Stimulated activated naive B cell treated with anti-CD40 and anti-IgM and Interleukin-4, amounts not matched to agents 10 μg/mL and 1 μg/mL and 100 μg/mL, for 72 hours (primary cell): Measurements from ENCODE around the gene TTLL6.
A peak's percentile ranks its signal among the peaks of the same experiment; 100 is the strongest.
"Not testable (repeated sequence)": the region's sequence is repeated elsewhere in the genome, so short reads cannot be mapped to it uniquely, and the experiment has no call there.

Source experiments
- ATAC-seq, 2 donors: fragments of 150-1000 bp; cut with Tn5 transposase; replicated peaks; 2 replicates each; pipeline ENCODE4 v1.10.0; 2021; ENCODE audit warnings: moderate library complexity in 1 of 2
- DNase-seq: peaks from one replicate; pipeline ENCODE4 v3.0.0; 2021
- H3K27ac Mint-ChIP-seq: one replicate; pipeline ENCODE4 v1.8.0; 2022; ENCODE audit warnings: mild to moderate bottlenecking, mixed read lengths
- H3K27me3 Mint-ChIP-seq, 2 donors: one replicate each; pipeline ENCODE4 v1.8.0; 2022; ENCODE audit warnings: mixed read lengths in 2 of 2
- H3K36me3 Mint-ChIP-seq, 2 donors: one replicate each; pipeline ENCODE4 v1.8.0; 2022; ENCODE audit warnings: mixed read lengths in 2 of 2, mild to moderate bottlenecking in 1 of 2
- H3K4me1 Mint-ChIP-seq, 2 donors: one replicate each; pipeline ENCODE4 v1.8.0; 2022; ENCODE audit warnings: mixed read lengths in 2 of 2, mild to moderate bottlenecking in 1 of 2
- H3K4me3 Mint-ChIP-seq, 2 donors: one replicate each; pipeline ENCODE4 v1.8.0; 2022; ENCODE audit warnings: mild to moderate bottlenecking in 2 of 2, mixed read lengths in 2 of 2, moderate library complexity in 1 of 2
- H3K9me3 Mint-ChIP-seq, 2 donors: one replicate each; pipeline ENCODE4 v1.8.0; 2022; ENCODE audit warnings: mixed read lengths in 2 of 2, mild to moderate bottlenecking in 1 of 2

TTLL6 gene

DNA sequence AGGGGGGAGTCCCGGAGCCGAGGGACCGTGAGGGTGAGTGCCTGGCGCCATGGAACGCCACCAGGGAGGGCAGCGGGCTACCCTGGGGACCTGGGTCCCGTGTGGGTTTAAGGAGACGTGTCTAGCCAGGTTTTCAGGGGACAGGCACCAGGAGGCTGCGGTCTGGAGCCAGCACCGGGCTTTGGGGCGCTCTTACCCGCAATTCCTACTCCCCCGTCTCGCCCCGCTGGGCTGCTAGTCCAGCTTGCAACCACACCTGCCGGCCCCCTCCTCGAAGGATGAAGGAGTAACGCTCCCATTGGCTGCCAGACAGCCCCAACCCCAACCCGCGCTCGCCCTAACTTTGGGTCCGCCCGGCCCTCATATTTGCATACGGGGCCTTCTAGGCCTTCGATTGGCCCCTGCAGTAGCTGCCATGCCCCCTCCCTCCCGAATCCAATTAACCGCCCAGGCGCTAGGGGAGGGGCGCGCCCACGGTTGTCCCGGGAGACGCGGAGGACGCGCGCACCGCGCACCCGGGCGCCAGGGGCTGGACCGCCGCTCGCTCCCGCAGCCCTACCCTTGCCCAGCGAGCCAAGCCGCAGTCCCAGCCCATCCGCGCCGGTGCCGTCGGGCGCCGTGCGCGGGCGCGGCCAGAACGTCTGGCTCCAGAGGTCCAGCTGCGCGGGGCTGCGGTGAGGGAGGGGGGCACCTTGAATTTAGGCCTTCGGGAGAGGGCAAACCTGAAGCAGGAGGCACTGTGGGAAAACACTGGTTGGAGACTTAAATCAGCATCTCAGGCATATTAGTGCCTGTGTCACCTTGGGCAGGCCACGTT, at the start of gene TTLL6:
Gene TTLL6, minus strand, starts transcription at position 456 of the 817 bp plus-strand sequence. Its CDS starts 157 bp downstream, at position 299.
- no peak within 1 kb of the TSS for H3K27ac Mint-ChIP-seq
- peak; percentile 92 for ATAC-seq
- H3K27me3 Mint-ChIP-seq = peaks cover 32 to 71% of the 10 kb centered on the region in 2 donors

DNA sequence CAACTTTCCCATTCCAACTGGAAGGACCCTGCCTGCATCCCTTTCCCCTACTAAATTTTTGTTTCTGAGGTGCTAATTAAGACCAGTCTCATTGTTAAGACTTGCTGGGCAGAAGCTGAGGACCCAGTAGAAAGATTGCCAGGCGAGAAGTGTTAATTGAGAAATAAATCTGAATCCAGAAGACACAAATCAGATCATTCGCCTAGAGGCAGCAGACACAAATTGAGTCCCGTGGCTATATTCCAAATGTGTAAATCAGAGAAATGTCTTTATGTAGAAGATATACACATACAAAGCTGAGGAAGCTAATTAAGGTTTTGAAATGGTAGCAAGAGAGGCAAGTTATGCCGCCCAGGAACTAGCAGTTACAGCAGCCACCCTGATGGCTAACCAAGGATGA, 43.4 kb upstream of the TTLL6 start:
- Mint-ChIP-seq H3K4me3 (no peak overlapping the region), H3K27ac (no peak overlapping the region), H3K27me3 (no peaks in the 10 kb centered on the region), H3K9me3 (no peaks in the 10 kb centered on the region), H3K4me1 (no peaks in the 10 kb centered on the region), H3K36me3 (peaks cover 20 to 38% of the 10 kb centered on the region in 2 donors)
- ATAC-seq (no peak), DNase-seq (no peak)

More for the DNA sequence above, at the start of gene TTLL6:
- DNase-seq = peak; percentile 33
- H3K9me3 Mint-ChIP-seq = no peaks in the 10 kb centered on the region
- peaks cover 13 to 21% of the 10 kb centered on the region in 2 donors for H3K4me1 Mint-ChIP-seq
- no peaks in the 10 kb centered on the region for H3K36me3 Mint-ChIP-seq
- peak within 1 kb of the TSS; percentile 78 to 79 for H3K4me3 Mint-ChIP-seq

DNA sequence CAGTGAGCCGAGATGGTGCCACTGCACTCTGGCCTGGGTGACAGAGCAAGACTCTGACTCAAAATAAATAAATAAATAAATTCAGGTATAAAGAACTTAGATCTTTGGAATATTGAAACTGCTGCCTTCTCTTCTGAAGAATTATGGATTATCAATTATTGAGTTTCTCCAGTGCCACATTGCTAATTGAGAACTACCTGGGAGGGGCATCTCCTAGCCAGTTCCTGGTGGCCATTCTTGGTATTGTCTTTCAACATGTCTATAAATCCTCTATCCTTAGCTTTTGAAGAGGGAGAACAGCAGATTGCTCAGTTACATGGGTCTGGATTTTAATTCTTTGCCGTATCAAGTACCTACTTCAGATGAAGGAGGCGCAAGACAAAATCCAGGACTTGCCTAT, 43.0 kb upstream of the TTLL6 start:
- Mint-ChIP-seq H3K27me3 (no peaks in the 10 kb centered on the region), H3K36me3 (peaks cover 21 to 38% of the 10 kb centered on the region in 2 donors), H3K27ac (no peak overlapping the region), H3K9me3 (no peaks in the 10 kb centered on the region), H3K4me1 (peaks cover 0 to 1% of the 10 kb centered on the region in 2 donors), H3K4me3 (no peak overlapping the region)
- no peak for DNase-seq
- no peak for ATAC-seq

DNA sequence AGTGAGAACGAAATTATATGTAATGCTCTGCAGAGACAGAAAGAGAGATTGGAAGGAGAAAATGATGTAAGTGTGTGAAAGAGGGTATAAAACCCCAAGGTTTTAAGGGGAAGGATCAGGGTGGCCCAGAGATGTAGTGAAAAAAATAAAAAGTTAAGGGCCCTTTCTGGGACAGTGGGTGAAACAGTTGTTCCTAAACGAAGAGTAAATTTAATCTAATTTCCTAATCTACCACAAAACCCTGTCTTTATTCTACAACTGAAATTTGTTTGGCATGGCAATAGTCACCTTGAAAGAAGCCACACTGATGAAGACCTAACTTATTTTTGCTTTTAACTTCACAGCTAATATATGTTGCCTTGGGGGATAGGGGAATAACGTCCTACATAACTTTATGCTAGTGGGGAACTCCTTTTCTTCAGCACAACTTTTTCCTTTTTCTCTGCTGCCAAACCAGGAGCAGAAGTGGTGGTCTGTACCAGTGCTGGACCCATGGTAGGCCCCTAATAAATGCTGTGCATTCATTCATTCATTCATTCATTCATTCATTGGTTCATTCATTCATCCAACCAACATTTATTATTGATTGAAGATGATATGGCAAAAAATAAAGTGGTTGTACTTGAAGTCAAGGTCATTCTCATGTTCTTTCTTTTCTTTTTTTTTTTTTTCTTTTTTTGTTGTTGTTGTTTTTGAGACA, 39.2 kb upstream of the TTLL6 start:
- Mint-ChIP-seq H3K27me3 (no peaks in the 10 kb centered on the region), H3K4me3 (no peak overlapping the region), H3K4me1 (peaks cover 0 to 5% of the 10 kb centered on the region in 2 donors), H3K27ac (no peak overlapping the region), H3K9me3 (no peaks in the 10 kb centered on the region), H3K36me3 (peaks cover 21 to 33% of the 10 kb centered on the region in 2 donors)
- no peak for ATAC-seq
- DNase-seq = no peak

DNA sequence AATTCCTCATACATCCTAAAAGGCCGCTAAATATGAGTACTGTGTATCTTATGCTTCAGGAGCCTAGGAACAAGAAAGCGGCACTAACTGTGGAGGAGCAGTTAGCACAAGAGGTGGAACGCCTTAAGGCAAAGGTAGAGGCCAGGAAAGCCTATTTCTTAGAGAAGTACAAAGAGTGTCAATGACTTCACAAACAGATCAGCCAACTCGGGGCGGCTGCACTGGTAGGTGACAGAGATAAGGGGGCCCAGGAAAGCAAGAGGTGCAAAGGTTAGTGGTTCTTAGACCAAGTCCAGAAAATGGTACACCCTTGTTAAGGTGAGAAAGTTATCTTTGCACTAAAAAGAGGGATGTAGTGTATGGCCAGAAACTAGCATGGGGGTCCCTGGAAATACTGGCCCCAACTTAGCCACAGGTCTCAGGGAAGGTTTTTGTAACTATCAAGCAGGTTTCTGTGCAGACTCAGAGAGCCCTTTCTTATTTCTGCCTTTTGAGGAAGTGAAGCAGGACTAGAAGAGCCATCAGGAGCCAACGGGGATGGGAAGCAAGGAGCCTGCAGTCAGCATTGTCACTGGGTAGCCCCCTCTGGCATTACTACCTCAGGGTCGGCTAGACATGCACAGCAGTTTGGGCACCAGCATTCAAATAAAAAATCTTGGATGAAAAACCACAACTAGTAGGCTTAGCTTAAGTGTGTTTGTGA, 37.9 kb upstream of the TTLL6 start:
- Mint-ChIP-seq H3K4me1 (peaks cover 0 to 5% of the 10 kb centered on the region in 2 donors), H3K27ac (no peak overlapping the region), H3K27me3 (no peaks in the 10 kb centered on the region), H3K4me3 (no peak overlapping the region), H3K36me3 (peaks cover 13 to 24% of the 10 kb centered on the region in 2 donors), H3K9me3 (no peaks in the 10 kb centered on the region)
- ATAC-seq (no peak), DNase-seq (no peak)

DNA sequence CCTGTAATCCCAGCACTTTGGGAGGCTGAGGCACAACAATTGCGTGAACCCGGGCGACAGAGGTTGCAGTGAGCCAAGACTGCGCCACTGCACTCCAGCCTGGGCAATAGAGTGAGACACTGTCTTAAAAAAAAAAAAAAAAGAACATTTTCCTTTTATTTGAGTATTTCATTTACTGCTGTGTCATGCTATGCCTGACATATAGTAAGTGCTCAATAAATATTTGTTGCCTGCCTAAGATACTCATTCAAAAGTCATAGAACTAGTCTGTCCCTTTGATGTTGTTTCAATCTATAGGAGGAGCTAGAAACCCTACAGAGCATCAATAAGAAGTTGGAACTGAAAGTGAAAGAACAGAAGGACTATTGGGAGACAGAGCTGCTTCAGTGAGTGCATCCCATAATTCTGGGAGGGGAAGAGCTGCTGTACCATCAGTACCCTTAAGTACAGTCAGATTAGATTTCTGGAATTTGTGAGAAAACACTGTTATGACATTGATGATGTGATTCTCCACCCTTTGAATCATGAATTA, 33.8 kb upstream of the TTLL6 start:
- Mint-ChIP-seq H3K4me3 (no peak overlapping the region), H3K9me3 (no peaks in the 10 kb centered on the region), H3K27ac (no peak overlapping the region), H3K36me3 (peaks cover 18 to 31% of the 10 kb centered on the region in 2 donors), H3K4me1 (peaks cover 0 to 5% of the 10 kb centered on the region in 2 donors), H3K27me3 (no peaks in the 10 kb centered on the region)
- ATAC-seq = no peak
- DNase-seq = no peak

DNA sequence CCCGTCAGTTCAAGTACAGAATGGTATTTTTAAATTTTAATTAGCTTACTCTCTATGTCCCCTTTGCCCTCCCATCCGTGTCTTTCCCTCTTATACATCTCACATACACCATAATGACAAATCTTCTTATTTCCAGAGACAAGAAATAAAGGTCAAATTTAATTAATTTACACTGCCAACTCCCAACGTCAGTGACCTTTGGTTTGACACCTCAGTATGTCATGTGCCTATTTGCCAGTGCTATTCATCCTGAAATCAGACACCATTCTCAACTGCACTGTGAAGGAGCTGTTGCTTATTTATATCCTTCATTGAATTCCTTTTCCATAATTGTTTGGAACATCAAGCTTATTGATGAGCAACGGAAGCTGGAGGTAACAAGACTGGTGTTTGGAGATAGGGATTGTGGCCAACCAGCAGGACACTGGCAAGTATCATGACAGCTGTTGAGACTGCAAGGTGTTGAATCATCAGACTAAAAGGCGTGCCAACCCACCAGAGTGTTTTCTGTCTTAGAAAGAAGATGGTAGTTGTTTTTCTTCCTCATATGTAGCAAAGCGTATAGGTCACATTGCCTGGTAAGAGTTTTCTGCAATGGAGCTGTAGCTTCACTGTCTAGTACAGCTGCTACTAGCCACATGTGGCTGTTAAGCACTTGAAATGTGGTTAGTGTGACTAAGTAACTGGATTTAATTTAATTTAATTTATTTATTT, 26.3 kb upstream of the TTLL6 start:
- no peaks in the 10 kb centered on the region for H3K27me3 Mint-ChIP-seq
- DNase-seq (no peak), ATAC-seq (no peak)
- H3K4me3 Mint-ChIP-seq = no peak overlapping the region
- no peaks in the 10 kb centered on the region for H3K9me3 Mint-ChIP-seq
- H3K36me3 Mint-ChIP-seq = peaks cover 12 to 18% of the 10 kb centered on the region in 2 donors
- peaks cover 17 to 38% of the 10 kb centered on the region in 2 donors for H3K4me1 Mint-ChIP-seq
- H3K27ac Mint-ChIP-seq = no peak overlapping the region

DNA sequence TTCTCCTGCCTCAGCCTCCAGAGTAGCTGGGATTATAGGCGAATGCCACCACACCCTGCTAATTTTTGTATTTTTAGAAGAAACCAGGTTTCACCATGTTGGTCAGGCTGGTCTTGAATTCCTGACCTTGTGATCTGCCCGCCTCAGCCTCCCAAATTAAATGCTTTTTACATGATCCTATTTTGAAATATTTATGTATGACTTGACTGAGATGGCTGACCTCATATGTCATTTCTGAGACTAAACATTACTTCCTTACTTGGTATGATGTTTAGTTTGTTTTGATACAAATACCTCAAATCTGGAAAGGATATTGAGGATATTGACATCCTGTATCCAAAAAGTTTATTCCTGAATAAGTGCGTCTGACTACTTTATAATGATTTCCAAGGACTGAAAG, 25.7 kb upstream of the TTLL6 start:
- Mint-ChIP-seq H3K27me3 (no peaks in the 10 kb centered on the region), H3K9me3 (no peaks in the 10 kb centered on the region), H3K36me3 (peaks cover 9 to 16% of the 10 kb centered on the region in 2 donors), H3K4me1 (peaks cover 20 to 44% of the 10 kb centered on the region in 2 donors), H3K4me3 (no peak overlapping the region), H3K27ac (no peak overlapping the region)
- DNase-seq (no peak), ATAC-seq (no peak)

DNA sequence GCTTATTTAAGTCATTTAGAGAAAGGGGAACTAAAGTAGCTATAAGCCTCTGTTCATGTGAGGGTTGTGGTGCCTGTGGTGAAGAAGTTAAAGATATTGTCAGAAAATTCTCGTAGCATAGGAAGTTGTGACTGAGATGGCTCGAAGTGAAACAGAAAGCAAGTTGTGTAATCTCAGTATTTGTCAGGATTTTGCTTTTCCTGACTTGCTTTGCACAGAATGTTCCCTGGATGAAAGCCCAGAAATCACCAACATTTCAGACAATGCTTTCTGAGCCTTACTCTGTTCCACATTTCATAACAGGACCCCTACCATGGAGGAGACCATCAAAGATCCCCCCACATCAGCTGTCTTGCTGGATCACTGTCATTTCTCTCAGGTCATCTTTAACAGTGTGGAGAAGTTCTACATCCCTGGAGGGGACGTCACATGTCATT, 24.4 kb upstream of the TTLL6 start:
- Mint-ChIP-seq H3K4me1 (peaks cover 24 to 57% of the 10 kb centered on the region in 2 donors), H3K9me3 (no peaks in the 10 kb centered on the region), H3K4me3 (peak overlapping the region; percentile 68 to 74), H3K36me3 (peaks cover 9 to 12% of the 10 kb centered on the region in 2 donors), H3K27me3 (no peaks in the 10 kb centered on the region), H3K27ac (peak overlapping the region; percentile 59)
- ATAC-seq (peak; percentile 99), DNase-seq (peak; percentile 26)

DNA sequence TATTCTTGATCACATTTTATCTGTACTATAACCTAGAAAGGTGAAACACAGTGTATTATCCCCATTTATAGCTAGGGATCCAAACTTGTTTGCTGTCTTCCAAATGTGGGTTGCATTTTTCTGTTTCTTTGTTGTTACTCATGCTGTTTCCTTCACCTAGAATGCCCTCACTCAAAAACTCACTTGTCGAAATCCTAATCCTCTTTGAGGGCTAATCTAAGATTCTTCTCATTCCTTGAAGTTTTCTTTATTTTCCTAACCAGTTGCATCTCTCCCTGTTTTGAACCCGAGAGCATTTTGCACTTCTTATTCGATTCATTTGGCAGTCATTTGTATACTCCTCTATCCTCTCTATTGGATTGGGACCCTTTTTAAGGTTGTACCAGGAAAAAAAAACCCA, 23.4 kb upstream of the TTLL6 start:
- Mint-ChIP-seq H3K27me3 (no peaks in the 10 kb centered on the region), H3K27ac (no peak overlapping the region), H3K4me3 (no peak overlapping the region)

DNA sequence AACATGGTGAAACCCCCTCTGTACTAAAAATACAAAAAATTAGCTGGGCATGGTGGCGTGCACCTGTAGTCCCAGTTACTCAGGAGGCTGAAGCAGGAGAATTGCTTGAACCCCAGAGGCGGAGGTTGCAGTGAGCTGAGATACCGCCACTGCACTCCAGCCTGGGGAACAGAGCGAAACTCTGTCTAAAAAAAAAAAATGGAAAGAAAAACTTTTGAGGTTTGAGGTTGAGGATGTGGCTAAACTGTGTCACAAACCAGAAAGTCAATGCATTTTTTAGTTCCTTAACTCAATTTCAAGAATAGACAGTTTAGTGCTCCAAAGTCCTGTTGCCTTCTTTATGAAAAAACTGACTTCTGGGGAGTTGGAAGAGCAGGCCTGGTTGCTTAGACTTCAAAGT, 20.4 kb upstream of the TTLL6 start:
- not testable (repeated sequence) for DNase-seq, H3K36me3 Mint-ChIP-seq, H3K9me3 Mint-ChIP-seq, H3K27me3 Mint-ChIP-seq, H3K27ac Mint-ChIP-seq
- peak overlapping the region; percentile 27 to 55 for H3K4me3 Mint-ChIP-seq
- peak; percentile 44 for ATAC-seq
- H3K4me1 Mint-ChIP-seq = peaks cover 40 to 87% of the 10 kb centered on the region in 2 donors

More for the DNA sequence above, 23.4 kb upstream of the TTLL6 start:
- Mint-ChIP-seq H3K36me3 (peaks cover 9 to 12% of the 10 kb centered on the region in 2 donors), H3K9me3 (no peaks in the 10 kb centered on the region), H3K4me1 (peaks cover 28 to 67% of the 10 kb centered on the region in 2 donors)
- DNase-seq = no peak
- no peak for ATAC-seq

DNA sequence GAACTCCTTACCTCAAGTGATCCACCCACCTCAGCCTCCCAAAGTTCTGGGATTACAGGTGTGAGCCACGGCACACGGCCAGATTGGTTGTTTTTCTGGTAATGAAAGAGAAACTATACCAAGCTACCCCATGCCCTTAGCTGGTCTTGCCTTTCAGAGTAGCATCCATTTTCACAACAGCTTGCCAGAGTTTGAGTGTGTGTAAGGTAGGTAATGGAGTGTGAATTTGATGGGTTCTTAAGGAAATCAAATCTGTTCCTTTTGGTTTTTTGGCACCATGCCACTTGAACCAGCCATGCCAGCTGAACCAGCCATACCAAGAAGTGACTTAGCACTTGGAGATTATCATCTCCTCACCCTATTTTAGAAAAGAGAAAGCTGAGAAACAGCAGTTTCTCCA, 18.9 kb upstream of the TTLL6 start:
- Mint-ChIP-seq H3K9me3 (no peaks in the 10 kb centered on the region), H3K4me1 (peaks cover 32 to 73% of the 10 kb centered on the region in 2 donors), H3K36me3 (peaks cover 0 to 5% of the 10 kb centered on the region in 2 donors), H3K27ac (no peak overlapping the region), H3K4me3 (no peak overlapping the region), H3K27me3 (no peaks in the 10 kb centered on the region)
- no peak for DNase-seq
- ATAC-seq = no peak

DNA sequence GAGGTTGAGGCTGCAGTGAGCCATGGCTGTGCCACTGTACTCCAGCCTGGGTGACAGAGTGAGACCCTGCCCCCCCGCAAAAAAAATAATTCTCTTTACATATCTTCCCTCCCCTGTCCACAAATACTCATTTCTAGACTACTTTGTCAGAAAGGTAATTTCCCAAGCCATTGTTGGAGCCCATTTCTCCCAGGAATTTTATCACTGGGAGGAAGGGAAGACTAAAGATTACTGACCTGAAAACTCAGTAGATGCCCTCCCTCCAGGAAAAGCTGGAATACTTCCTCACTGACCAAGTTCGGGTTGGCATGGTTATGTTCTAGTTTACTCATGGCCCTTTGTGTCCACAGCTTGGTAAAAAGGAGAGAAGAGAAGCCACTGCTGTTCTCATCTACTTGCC, 17.9 kb upstream of the TTLL6 start:
- no peak overlapping the region for H3K27ac Mint-ChIP-seq
- no peak for DNase-seq
- H3K4me1 Mint-ChIP-seq = peaks cover 28 to 65% of the 10 kb centered on the region in 2 donors
- ATAC-seq = no peak
- no peak overlapping the region for H3K4me3 Mint-ChIP-seq
- H3K9me3 Mint-ChIP-seq = no peaks in the 10 kb centered on the region
- H3K36me3 Mint-ChIP-seq = no peaks in the 10 kb centered on the region
- no peaks in the 10 kb centered on the region for H3K27me3 Mint-ChIP-seq

DNA sequence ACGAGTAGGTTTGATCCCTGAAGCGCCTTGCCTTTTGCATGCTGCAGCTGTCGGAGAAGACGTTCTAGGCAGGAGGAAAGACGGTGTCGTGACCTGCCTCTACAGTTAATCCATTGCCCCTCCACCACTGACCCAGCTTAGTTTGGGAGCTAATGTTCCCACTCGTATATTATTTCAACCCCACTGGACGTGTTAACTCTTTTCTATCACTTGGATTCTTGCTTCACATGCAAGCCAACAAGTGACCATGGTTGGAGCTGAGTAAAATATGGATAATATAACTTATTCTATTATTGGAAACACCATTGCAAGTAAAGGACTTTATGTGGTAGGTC, 14.5 kb upstream of the TTLL6 start:
- Mint-ChIP-seq H3K9me3 (no peaks in the 10 kb centered on the region), H3K36me3 (no peaks in the 10 kb centered on the region), H3K27me3 (no peaks in the 10 kb centered on the region), H3K27ac (peak overlapping the region; percentile 98), H3K4me1 (peaks cover 19 to 40% of the 10 kb centered on the region in 2 donors), H3K4me3 (peak overlapping the region; percentile 98)
- no peak for DNase-seq
- ATAC-seq = no peak
